NK-92 (cell line): ENCODE results near the gene RNF121.

Experiments used
- DNase-seq: peaks from one replicate; lab custom pipeline; 2025; ENCODE audit not compliant: unreplicated experiment; lab: John Stamatoyannopoulos, UW

Gene RNF121

DNA sequence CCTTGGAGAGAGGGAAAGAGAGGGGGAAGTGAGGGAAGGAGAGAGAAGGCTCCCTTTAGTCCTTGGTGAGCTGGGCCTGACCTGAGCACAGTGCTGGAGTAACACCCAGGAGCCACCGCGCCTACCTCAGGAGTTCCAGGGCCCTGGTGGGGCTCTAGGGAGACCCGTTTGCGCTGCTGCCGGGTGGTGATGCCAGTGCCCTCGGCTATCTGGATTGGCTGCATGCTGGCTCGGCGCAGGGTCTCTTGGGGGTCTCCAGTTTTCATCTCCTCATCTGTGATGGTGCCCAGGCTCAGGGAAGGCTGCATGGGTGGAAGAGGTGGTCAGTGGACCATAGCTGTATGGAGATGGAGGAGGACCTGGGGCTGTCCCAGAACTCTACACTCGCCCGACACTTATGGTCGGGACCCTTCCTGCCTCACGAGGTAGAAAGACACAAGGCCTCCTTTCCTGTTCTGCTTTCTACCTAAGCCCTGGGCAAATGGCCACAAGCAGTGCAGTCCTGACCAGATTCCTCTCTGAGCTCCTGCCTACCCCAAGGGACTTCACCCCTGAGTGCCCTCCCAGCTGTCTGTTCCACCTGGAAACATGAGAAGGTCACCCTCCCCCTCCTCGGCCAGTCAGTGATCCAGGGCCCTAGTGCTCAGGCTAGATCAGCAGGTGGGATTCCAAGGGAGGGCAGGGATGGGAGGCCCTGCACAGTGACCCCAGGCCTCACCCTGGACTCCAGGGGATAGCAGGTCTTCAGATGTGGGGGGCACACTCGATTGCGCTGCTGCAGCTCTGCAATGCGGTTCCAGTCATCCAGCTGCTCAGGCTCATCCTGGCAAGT lies 75.9 kb downstream of the RNF121 start:
- DNase-seq, result no peak

DNA sequence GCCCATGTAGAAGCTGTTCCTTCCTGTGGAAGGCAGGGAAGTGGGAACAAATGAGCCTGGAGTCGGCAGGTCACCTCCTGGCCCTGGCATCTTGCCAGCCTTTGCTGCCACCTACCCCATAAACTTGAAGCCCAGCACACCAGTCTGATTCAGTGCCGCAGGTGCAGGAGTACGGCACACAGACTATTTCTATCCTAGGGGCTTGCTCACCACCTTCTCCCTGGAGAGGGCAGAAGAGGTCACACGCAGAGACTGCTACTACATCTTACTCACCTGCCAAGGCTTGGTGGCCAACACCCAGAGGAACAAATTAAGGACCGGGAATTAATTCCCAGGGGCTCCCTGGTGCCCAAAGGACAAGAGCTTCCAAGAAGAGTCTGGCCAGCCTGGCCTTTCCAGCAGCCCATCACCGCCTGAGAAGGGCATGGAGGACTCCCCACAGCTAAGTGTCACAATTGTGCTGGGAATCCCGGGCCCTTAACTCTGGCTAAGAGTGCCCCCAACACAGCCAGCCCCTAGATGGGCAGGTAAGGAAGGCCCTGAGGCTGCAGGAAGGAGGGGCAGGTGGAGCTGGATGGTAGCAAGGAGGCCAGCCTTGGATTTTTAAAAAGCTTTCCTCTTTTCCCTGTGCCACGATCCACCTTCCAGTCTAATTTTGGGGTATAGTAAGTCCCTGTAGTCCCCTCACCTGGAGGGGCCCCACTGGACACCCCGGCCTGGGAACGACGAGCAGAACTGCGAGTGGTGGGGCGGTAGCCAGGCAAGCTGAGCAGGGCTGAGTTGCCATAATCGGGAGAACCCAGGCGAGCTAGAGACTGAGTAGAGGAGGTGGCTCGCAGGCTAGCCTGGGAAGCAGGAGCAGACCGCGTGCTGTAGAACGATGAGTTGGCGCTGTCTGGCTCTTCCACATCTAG lies 76.8 kb downstream of the RNF121 start:
- DNase-seq, result no peak

DNA sequence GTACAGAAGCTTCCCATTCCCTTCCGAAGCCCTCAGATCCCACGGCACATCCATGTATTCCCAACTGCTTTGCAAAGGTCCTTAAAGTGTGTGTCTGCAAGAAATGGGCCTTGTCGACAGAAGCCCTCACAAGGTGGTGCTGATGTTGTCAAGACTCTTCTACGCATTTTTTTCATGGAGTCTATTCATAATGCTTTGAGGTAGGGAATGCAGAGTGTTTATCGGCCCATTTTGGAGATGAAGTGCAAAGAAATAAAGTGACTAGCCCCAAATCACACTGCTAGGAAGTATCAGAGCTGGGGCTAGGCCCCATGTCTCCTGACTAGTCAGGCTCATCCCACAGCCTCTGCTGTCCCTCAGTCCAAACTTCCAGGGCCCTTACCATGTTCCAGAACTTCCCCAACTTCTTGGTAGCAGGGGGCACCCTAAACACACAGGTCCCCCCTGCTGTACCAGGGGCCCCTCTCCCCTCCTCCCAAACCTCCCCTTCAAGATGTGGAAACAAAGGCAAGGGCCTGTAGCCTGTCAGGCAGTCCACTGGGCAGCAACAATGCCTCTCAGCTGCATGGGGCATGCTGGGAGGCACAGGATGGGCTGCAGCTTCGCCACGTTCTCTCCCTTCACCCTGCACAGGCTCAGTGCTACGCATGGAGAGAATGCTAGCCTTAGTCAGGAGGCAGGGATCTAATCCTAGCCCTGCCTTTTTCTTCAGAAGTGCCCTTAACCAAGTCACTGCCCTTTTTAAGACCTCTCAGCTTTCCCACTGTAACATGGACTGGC lies 77.7 kb downstream of the RNF121 start:
- no peak for DNase-seq

DNA sequence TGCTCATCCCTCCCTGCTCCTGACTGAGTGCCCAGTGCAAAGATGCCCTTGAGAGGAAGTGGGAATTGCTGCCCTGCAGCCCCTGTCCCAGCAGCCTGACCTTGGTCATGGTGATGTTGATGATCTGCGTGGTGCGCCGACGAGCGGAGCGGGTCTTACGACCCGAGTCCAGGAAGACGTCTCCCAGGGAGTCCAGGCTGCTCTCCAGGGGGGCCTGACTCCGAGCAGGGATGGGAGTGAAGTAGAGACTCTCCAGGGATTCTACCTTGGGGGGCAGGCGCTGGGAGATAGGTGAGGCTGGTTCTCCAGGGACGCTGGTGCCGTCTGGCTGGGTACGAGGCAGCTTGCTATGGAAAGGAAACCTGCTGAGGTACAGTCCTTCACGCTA lies 78.2 kb downstream of the RNF121 start:
- no peak for DNase-seq

DNA sequence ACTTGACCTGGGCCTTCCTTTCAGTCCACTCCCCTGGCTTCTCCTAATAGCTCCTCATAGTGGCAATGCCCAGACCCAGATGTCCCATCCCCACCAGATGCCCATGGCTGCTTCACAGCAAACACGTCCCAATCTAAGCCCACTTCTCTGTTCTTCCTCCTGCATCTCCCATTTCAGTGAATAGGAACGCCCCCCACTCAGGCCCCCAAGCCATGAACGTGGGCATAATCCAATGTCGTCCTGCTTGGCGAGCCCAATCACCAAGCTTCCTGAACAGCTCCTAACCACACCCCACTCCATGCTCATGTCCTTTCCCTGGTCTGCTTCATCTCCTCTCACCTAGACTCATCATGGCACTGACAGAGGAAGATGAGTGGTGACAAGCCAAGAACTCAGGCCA lies 78.7 kb downstream of the RNF121 start:
- DNase-seq, result no peak

DNA sequence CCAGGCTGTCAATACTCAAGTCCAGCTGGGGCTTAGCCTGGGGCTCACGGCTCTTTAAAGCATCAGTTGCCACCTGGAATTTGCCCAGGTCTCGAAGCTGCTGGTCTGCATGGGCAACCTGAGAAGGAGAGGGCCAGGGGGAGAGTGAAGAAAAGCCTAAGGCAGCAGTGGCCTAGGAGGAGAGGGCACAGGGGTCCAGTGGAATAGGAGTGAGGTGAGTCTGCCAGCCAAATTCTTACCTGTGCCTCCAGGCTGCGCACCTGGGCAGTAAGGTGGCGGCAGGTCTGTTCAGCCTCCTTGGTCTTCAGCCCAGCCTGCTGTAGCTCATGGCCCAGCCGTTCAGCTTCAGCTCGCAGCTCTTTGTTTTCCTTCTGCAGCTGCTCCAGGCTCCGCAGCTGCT lies 79.9 kb downstream of the RNF121 start:
- no peak for DNase-seq

DNA sequence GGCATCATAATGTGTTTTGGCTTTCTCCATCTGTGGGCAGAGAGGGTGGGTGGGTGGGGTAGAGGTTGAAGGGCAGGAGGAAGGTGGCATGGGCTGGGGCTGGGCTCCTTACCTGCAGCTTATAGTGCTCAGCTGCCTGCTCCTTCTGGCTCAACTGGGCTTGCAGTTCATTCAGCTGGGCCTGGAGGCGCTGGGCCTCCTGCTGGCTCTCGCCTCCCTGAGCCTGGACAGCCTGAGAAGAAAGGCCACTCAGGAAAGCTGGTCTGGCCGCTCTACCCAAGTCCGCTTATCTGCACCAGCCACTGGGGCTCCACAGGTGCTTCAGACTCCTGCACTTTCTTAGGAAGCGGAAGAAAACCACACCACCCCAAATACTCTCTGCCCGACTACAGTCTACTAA lies 80.3 kb downstream of the RNF121 start:
- DNase-seq, result no peak

DNA sequence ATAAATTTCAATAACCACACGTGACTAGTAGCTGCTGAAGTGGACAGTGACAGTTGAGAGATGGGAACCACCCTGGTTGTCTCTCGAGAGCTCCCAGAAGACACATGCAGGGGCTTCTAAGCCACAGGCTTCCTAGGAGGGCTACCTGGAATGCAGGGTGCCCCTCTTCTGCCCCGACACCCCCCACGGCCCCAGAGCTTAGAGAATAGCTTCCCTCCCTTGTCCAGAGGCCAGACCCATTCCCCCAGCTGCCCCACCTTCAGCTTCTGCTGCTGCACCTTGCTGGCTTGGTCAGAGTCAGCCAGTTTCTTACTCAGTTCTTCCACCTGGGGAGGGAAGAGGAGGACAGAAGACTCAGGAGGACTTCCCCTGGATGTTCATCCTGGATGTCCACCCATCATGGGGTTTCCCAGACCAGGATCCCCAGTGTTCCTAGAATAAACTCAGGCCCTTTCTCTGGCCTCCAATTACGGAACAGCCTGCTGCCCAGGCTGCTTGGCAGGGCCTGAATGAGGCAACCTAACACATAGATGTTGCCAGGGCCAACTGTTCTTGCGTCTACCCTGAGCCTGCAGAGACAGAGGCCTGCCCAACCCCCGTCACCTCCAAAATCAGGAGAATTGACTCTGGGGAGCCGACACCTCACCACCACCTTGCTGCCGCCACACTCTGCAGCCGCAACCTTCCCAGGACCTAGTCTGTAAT lies 81.8 kb downstream of the RNF121 start:
- DNase-seq, result no peak

DNA sequence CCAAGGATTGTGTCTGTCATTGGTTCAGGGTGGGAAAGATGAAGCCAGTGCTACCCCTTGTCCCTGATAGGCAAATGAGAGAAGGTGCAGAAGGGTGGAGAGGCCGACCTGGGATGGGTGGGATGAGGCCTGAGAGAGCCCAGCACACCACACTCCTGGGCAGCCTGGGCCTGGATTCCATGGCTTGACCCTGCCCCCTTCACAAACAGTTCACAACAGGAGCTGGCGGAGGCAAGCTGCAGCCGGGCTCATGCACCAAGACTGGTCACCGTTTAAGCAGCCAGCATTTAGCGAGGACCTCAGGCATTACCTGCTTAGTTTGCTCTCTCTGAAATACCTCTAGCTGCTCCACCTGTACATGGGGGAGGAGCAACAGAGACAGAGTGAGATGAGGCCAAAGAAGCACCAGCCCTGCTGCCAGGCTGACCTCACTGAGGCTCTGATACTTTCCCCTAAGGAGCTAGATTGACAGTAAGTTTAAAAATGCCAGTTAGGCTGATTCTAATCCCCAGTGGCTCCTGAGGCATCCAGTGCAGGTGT lies 83.3 kb downstream of the RNF121 start:
- no peak for DNase-seq

DNA sequence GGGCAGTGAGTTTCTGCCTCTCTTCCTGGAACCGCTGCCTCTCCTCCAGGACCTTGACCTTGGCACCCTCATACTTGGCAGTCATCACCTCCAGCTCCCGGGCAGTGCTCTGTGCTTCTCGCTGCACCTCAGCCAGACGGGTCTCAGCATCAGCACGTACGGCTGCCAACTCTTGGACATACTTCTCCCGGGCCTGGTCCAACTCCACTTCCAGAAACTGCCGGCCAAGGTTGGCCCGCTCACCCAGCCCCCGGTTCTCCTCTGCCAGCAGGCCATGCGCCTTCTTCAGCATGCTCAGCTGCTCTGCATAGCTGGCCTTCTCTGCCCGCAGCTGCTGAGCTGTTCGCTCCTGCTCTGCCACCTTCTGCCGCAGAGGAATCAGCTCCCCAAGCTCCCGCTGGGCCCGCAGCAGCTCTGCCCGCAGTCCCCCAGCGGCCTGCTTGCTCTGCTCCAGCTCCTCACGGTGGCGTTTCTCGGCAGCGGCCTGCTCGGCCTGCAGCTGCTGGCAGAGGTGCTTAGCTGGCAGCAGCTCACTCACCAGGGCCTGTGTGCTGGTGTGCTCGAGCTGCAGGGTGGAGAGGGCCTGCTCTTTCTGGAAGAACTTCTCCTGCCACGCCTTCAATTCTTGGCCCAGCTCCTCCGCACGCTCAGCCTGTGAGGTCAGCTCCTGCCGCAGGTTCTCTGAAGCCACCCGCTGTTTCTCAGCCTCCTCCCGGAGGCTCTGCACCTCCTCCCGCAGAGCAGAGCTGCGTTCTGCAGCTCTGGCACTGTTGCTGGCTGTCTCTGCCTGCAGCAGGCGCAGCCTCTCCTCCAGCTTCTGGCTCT lies 84.3 kb downstream of the RNF121 start:
- no peak for DNase-seq

DNA sequence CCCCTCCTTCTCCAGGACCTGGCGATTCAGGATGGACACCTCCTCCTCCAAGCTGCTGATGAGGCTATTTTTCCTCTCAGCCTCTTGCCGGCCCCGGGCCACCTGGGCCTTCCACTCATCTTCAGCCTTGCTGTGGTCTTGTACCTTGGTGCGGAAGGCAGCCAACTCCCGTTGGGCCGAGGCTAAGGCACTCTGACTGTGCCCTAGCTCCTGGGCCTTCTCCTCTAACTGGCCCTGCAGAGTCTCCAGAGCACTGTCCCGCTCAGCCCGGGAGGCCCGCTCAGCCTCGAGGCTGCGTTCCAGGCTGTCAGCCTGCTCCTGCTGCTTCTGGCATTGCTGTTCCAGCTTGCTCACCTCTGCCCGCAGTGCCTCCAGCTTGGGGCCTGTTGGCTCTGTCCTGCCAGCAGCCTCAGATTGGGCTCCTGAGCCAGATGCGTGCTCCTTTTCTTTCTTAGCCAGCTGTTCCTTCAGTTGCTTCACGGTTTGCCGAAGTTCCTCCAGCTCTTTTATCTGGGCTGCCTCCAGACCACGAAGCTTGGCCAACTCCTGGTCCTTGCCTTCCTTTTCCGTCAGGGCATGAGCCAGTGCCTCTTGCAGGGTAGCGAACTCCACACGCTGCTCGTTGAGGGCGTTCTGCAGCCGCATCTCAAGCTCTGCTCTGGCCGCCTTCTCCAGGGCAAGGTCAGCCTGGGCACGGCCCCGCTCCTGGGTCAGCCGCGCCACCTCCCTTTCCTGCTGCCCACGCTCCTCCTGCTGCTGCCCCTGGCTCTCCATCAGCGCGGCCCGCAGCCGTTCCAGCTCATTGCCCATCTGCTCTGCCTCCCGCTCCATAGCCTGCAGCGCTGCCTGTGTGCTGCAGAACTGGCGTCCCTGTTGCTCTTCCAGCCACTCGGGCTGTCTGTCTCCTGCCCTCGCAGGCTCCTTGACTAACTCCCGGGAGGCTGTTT lies 85.2 kb downstream of the RNF121 start:
- DNase-seq, result no peak

DNA sequence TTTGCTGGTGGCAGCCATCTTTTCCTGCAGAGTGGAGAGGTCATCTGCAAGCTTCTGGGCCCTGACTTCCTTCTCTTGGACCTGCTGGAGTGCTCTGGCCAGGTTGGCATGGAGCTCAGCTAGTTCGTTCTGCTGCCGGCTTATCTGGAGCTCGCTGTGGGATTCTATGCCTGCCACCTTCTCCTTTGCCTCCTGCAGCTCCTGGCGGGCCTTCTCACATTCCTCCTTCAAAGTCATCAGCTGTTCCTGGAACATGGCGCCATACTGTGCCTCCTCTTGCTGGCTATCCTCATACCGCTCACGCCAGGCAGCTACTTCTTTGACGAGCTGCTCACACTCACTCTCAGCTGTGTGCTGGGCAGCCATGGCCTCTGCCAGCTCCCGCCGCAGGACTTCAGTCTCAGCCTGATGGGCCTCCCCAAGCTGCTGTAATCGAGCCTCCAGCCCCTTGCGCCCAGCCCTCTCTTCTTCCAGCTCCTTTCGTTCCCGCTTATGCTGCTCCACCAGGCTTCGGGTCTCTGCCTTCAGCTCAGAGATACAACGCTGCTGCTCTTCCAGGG lies 86.0 kb downstream of the RNF121 start:
- DNase-seq, result no peak

DNA sequence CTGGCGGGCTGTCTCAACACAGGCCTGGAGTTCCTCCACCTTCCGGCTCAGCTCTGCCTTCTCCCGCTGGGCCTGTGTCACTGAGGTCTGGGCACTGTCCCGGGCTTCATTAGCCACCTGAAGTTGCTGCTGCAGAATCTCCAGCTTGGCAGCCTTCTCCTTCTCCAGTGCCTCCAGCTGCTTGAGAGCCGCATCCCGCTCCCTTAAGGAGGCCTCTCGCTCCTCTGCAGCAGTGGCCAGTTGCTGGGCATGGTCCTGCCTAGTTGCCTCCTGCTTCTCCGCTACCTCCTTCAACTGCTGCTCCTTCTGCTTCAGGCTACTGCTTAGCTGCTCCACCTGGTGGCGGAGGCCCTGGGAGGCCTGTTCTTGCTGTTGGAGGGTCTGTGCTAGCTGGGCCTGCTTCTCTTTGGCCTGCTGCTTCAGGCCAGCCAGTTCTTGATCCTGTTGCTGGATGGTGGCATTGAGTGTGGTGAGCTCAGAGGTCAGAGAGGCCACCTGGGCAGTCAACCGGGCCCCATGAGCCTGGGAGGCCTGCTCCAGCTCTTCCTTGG lies 86.7 kb downstream of the RNF121 start:
- no peak for DNase-seq

DNA sequence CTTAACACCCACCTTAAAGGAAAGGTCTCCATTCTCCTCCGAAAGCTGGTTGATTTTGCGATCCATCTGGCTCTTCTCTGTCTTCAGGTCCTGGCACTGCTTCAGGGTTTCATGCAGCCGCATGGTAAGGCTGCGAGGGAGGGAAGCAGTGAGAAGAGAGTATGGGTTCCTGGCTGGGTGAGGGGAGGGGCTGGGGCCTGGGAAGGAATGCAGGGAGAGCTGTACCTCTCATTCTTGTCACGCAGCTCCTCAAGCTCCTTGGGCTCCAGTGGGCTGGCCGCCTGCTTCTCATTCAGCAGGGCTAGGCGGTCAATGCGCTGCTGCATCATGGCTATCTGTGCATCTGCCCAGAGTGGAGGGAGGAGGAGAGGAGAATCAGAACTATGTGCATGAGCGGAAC lies 89.3 kb downstream of the RNF121 start:
- no peak for DNase-seq

DNA sequence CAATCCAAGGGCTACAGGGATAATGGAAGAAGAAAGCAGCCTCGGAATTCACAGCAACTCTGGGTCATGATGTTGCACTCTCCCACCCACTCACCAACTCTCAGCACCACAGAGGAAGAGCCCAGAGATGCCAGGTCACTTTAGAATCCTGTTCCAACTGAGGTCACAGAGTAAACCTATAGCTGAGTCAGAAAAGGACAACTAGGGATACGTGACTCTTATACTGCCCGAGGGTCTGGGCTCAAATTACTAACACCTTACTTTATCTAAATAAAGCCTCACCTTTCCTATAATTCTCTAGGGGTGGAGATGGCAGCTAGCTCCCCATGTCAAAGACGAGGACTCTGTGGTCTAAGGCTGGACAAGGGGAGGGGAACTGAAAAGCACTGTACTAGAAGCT lies 94.5 kb downstream of the RNF121 start:
- no peak for DNase-seq

DNA sequence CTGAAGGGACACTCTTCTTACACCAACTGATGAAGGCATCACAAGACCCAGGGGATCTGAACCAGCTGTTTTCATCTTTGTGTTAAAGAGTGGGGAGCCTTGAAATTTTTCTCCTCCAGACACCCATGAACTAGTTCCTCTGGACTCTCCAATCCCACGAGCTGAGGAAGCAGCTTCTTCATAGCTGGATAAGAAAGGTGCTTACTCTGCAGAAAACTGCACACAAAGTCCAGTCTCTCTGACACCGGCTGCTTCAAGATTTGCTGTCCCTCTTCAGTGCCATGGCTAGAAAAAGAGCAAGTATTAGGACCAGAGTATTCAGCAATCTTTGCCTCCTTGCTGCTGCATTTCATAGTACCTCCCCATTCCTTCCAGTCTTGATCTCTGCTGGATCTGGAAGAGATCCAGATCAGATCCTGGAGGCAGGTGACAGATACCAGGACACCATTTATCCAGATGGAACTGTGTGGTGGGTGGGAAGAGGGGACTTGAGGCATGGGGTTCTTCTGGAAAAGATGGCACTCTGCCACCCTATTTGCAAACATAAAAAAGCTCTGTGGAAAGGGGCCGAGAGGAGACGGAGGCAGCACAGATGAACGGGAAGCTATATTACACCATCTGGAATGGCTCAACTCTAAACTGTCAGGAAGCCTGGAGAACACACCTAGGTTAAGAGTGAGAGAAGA lies 95.4 kb downstream of the RNF121 start:
- DNase-seq, result no peak

DNA sequence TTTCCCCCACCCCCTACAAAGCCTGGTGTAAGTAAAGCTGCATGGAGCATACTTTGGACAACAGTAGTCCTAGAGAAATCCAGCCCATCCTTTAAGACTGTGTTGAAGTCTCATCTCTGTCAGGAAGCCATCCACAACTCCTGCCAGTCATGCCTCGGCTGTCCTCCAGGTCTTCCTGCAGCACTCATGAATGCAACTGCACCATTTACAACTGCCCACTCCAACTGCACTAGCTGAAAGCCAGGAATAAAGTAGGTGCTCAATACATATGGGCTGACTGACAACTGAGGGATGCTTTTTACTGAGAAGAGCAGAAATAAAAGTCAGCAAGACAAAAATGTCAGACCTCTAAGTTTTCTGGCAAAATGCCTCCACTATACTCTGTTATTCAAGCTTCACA lies 97.2 kb downstream of the RNF121 start:
- no peak for DNase-seq
